ENCODE measurements around the gene SULT4A1. TPM values are rescaled to one million over a fixed set of nuclear protein-coding genes. Genes with fewer than 3 reads are reported as not detected.

SULT4A1 gene
- total RNA-seq = under 1 TPM in 2 of 4 donors, not detected in 2; 0.34 to 0.47 TPM

GRCh38 chr22:43862074-43862881 lies at the start of gene SULT4A1:
Gene SULT4A1, minus strand, starts transcription at chr22:43862513. Its CDS starts 131 bp downstream, at chr22:43862382.
- peaks cover 76% of the 10 kb centered on the region for H3K27me3 ChIP-seq
- WGBS = 2% methylated on average over 6 of the region's 121 CpGs
- no peaks in the 10 kb centered on the region for H3K36me3 ChIP-seq
- H3K4me3 ChIP-seq = peak within 1 kb of the TSS; percentile 42
- TF ChIP-seq POLR2AphosphoS5 (IDR thresholded peaks at IDR 0.05) (no peak), CTCF (IDR thresholded peaks at IDR 0.05) (no peak), EP300 (IDR thresholded peaks at IDR 0.05) (no peak)
- peaks cover 5% of the 10 kb centered on the region for H3K4me1 ChIP-seq
- DNase-seq (ENCODE audit: low spot score in 2 of 2) = no peak
- H3K27ac ChIP-seq = no peak within 1 kb of the TSS
- no peaks in the 10 kb centered on the region for H3K9me3 ChIP-seq

DNA sequence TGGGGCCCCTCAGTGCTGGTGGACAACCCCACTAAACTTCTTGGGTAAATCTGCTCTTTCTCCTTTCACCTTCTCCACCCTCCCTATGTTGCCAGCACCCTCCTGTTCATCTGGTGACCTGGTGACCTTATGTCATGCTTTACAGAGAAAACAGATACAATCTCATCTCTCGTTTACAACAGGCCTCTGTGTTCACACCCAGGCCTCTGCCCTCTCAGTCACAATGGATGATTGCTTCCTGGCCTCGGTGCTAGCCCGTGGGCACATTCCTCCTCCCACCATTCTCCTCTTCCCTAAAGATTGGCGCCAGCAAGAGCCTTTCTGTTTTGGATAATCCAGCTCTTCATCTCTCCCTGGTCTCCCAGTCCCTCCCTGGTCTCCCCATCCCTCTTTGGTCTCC lies 49.0 kb upstream of the SULT4A1 start:
- Histone ChIP-seq H3K27ac (no peak overlapping the region), H3K4me3 (no peak overlapping the region), H3K9me3 (no peaks in the 10 kb centered on the region), H3K4me1 (no peaks in the 10 kb centered on the region), H3K27me3 (peaks cover 18% of the 10 kb centered on the region), H3K36me3 (no peaks in the 10 kb centered on the region)
- TF ChIP-seq POLR2AphosphoS5 (IDR thresholded peaks at IDR 0.05) (no peak), EP300 (IDR thresholded peaks at IDR 0.05) (no peak), POLR2A (IDR thresholded peaks at IDR 0.05) (no peak), CTCF (IDR thresholded peaks at IDR 0.05) (no peak)
- no peak for DNase-seq (ENCODE audit: low spot score in 2 of 2)
- 34% methylated on average over 4 of the region's 4 CpGs for WGBS

DNA sequence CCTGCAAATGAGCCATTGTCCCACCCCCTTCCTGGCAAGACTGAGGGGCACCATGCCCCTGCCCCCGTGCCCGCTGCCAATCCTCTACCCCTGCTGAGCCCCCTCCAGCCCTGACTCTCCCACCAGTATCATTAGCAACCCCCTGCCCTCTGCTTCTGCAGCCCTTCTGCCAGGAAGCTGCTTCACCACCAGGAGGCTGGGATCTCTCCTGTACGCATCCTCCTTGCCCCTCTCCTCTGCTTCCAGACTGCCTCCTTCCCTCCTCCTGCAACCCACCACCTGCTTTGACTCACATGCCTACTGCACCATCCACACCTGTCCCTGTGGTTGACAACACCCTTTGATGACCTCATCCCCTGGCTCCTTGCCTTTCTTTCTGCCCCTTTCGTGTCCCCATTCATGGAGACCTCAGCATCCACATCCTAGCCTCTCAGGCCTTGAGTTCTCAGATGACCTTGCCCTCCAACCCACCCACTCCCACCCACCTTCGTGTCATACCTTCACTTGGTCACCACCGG lies 47.9 kb upstream of the SULT4A1 start:
- Histone ChIP-seq H3K36me3 (no peaks in the 10 kb centered on the region), H3K9me3 (no peaks in the 10 kb centered on the region), H3K4me3 (no peak overlapping the region), H3K27ac (no peak overlapping the region), H3K4me1 (no peaks in the 10 kb centered on the region), H3K27me3 (peaks cover 24% of the 10 kb centered on the region)
- WGBS = 64% methylated on average over 6 of the region's 6 CpGs
- DNase-seq (ENCODE audit: low spot score in 2 of 2) = no peak
- TF ChIP-seq POLR2A (IDR thresholded peaks at IDR 0.05) = no peak
- no peak for TF ChIP-seq CTCF (IDR thresholded peaks at IDR 0.05)
- no peak for TF ChIP-seq EP300 (IDR thresholded peaks at IDR 0.05)
- no peak for TF ChIP-seq POLR2AphosphoS5 (IDR thresholded peaks at IDR 0.05)

DNA sequence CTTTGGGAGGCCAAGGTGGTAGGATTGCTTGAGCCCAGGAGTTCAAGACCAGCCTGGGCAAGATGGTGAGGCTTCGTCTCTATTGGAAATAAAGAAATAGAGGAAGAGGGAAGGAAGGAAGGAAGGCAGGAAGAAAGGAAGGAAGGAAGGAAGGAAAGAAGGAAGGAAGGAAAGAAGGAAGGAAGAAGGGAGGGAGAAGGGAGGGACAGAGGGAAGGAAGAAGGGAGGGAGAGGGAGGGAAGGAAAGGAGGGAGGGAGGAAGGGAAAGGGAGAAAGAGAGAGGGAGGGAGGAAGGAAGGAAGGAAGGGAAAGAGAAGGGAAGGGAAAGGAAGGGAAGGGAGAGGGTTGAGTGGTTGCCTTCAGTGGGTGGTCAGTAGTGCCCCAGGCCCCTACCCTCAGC lies 47.4 kb upstream of the SULT4A1 start:
- WGBS = 96% methylated on average over 1 of the region's 1 CpG
- Histone ChIP-seq H3K27ac (no peak overlapping the region), H3K4me1 (no peaks in the 10 kb centered on the region), H3K27me3 (peaks cover 28% of the 10 kb centered on the region), H3K9me3 (no peaks in the 10 kb centered on the region), H3K4me3 (no peak overlapping the region), H3K36me3 (no peaks in the 10 kb centered on the region)
- no peak for DNase-seq (ENCODE audit: low spot score in 2 of 2)
- no peak for TF ChIP-seq POLR2AphosphoS5 (IDR thresholded peaks at IDR 0.05)
- TF ChIP-seq CTCF (IDR thresholded peaks at IDR 0.05) = no peak
- TF ChIP-seq POLR2A (IDR thresholded peaks at IDR 0.05) = no peak
- TF ChIP-seq EP300 (IDR thresholded peaks at IDR 0.05) = no peak

GRCh38 chr22:43905681-43906080 lies 43.4 kb upstream of the SULT4A1 start:
- no peaks in the 10 kb centered on the region for H3K9me3 ChIP-seq
- H3K4me1 ChIP-seq = no peaks in the 10 kb centered on the region
- no peak for DNase-seq (ENCODE audit: low spot score in 2 of 2)
- no peak overlapping the region for H3K4me3 ChIP-seq
- 60% methylated on average over 7 of the region's 7 CpGs for WGBS
- H3K27ac ChIP-seq = no peak overlapping the region
- peaks cover 31% of the 10 kb centered on the region for H3K27me3 ChIP-seq
- TF ChIP-seq POLR2A (IDR thresholded peaks at IDR 0.05) (no peak), CTCF (IDR thresholded peaks at IDR 0.05) (no peak), POLR2AphosphoS5 (IDR thresholded peaks at IDR 0.05) (no peak), EP300 (IDR thresholded peaks at IDR 0.05) (no peak)
- H3K36me3 ChIP-seq = no peaks in the 10 kb centered on the region
